NCI-H146 (cell line): ENCODE results near the gene BMPR1A.
"Not testable (repeated sequence)": the region's sequence is repeated elsewhere in the genome, so short reads cannot be mapped to it uniquely, and the experiment has no call there.

Experiments
- DNase-seq: peaks from one replicate; lab custom pipeline; 2025; lab: John Stamatoyannopoulos, UW

Gene BMPR1A

DNA sequence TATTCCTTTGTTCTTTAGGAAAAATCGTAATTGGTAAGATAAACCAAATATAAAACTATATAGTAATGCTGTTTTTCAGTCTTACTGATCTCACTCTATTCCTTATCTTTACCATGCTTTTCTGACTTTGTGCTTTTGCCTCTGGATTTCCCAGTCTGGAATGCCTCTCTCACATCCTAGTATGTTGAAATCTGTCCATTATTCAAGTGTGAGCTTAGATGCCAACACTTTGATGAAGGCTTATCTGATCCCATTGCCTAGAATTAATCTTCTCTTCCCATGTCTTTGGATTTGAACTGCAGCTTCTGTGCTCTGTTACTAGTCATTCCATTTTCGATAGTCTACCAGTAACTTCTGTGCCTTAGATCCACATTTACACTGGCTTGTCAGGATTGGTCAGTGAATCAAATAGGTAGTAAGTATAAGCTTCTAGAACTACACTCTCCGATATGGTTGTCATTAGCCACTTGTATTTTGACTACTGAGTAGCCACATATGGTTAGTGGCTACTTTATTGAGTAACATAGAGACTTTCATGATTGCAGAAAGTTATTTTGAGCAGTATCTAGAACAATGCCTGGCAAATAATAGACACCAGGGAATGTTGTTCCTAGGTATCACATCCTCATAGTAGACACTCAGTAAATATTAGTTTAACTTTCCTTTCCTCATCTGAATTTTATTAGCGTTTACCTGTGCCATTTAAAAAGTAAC lies 92.9 kb downstream of the BMPR1A start:
- no peak for DNase-seq

DNA sequence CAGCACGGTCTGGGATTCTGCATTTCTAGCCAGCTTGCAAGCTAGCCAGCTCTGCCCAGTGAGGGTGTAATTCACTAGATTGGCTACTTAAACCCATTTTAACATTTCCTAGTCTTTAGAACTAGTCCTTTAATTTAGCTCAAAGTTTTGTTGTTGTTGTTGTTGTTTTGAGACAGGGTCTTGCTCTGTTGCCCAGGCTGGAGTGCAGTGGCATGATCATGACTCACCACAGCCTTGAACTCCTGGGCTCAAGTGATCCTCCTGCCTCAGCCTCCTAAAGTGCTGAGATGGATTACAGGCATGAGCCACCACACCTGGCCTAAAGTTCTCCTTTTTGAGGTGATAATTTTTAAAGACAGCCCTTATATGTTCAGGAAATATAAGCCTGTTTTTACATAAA lies 94.1 kb downstream of the BMPR1A start:
- DNase-seq = no peak

DNA sequence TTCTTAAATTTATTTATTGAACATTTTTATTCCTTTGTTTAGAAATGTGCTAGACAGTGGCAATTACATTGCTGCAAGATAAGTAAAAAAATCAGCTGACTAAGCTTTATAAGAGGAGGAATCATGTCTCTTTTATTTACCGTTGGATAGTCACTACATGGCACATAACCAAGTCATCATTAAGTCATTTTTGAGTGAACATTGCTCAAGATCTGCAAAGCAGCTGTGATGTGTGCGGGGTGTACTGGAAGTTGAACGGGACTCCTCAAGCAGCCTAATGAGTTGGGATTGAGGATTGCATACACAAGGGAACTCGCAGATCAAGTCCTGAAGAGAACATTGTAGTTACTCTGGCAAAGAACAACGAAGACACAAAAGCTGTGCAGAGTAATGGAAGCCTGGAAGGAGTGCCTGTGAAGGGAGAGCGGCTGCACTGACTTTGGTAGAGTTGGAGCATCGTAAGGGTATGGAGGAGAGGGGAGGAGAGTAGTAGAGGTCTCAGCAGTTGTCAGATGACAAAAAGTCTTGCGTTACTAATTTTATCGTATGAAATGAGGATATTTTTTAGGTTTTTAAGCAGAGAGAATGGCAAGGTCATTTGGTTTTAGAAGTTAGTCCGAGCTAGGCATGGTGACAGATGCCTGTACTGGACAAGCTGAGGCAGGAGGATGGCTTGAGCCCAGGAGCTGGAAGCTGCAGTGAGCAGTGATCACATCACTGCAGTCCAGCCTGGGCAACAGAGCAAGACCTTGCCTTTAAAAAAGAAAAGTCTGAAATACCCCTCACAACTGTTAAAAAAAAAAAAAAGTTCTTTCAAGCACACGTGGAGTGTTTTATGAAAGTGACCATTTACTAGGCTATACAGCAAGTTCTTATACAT lies 95.1 kb downstream of the BMPR1A start:
- no peak for DNase-seq

DNA sequence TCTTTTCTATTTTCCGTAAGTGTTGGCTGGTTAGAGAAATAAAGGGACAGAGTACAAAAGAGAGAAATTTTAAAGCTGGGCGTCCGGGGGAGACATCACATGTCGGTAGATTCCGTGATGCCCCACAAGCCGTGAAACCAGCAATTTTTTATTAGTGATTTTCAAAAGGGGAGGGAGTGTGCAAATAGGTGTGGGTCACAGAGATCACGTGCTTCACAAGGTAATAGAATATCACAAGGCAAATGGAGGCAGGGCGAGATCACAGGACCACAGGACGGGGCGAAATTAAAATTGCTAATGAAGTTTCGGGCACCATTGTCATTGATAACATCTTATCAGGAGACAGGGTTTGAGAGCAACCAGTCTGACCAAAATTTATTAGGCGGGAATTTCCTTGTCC lies 97.2 kb downstream of the BMPR1A start:
- not testable (repeated sequence) for DNase-seq

DNA sequence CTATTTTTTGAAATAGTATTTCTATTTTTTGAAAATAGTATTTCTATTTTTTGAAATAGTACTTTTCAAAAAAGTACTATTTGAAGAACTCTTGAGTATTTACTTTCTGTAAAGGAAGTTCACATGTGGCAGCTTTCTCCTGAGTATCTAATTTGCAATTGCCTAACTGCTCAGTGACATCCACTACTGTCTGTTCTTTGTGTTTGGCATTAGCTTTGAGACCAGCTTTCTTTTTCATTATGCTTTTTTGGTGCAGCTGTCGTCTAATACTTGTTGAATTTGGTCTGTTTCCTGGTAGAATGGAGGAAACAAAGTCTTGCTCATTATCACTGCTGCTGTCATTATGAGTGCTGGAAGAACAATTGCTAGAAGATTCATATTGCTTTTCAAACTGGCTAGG lies 99.1 kb downstream of the BMPR1A start:
- no peak for DNase-seq

DNA sequence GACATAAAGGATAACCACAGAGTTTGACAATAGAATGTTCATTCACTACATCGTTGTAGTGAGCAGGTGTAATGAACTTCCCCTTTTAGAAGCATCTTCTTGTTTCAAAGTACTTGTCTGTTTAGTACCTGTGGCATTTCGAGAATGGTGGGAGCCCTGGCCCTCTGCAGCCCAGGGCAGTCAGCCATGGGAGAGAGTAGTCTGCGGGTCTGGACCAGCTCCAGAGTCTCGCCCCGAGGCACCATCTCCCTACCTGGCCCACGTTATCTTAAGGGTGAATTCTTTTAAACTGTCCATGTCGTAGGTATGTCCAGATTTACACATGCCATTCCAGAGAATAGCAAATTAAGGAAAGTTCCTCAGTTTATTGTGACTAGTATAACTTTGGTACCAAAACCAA lies 99.7 kb downstream of the BMPR1A start:
- no peak for DNase-seq

DNA sequence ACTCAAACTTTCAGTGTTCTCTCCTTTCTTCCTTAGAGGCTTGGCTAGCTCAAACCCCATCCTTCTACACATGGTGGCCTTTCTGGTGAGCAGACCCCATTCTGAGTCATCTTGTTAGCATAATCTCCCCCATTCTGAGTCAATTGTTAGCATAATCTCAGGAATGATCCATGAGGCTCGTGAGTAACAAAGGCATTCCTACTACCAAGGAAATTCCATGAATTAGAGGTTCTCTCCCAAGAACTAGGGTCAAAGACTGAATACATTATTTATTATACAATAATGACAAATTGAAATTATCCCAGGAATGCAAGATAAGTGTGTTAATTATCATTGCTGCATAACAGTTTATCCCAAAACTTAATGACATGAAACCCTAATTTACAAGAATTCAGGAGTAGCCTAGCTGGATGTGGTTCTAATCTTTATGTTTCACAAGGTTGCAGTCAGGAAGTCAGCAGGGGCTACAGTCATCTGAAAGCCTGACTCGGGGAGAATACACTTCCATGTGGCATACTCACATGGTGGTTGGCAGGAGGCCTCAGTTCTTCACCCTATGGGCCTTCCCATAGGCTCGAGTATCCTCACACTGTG lies 100.8 kb downstream of the BMPR1A start:
- DNase-seq = no peak

DNA sequence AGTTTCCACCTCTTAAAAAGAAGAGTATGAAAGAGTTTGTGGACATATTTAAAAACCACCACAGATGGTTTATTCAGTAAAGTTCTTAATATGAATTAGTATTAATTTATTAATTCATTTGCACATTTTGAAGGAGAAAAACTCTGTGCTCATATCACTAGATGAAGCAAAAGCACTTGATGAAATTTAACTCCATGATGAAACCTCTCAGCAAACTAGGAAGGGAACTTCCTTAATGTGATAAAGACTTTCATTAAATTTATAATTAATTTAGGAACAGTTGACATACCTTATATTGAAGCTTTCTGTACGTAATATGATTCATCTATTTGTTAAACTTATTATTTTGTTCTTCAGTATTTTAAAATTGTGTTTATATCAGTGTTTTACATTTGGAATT lies 101.6 kb downstream of the BMPR1A start:
- no peak for DNase-seq

DNA sequence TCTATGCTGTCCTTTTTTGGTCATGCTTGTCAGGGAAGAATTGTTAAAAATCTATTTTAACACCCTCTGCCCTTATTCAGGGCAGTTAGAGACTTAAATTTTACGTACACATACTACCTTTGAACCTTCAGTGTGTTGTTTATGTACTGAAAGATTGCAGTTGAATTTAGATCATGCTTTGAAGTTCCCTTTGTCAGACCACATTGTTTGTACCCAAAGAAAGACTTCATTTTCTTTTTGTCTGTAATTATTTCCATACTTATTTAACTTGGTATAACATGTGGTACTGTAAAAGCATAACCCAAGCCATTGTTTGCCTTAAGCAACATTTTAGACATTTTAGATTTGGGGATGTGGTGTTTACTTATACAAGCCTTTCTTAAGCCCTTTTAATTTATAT lies 104.9 kb downstream of the BMPR1A start:
- no peak for DNase-seq

DNA sequence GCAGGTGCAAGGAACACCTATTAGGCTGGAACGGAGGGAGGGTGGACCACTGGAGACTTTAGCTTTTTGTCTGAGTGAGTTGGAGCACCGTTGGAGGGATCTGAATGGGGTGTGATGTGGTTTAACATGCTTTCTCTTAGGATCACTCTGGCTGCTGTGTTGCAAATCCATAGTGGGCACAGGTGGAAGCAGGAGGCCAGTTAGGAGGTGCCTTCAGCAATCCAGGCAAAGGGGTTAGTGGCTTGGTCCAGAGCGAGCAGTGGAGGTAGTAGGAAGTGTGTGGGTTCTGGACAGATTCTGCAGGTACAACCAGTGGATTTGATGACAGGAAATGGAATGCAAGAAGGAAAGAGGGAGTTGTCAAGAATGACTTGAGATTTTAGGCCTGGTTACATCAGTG lies 106.0 kb downstream of the BMPR1A start:
- DNase-seq = no peak

DNA sequence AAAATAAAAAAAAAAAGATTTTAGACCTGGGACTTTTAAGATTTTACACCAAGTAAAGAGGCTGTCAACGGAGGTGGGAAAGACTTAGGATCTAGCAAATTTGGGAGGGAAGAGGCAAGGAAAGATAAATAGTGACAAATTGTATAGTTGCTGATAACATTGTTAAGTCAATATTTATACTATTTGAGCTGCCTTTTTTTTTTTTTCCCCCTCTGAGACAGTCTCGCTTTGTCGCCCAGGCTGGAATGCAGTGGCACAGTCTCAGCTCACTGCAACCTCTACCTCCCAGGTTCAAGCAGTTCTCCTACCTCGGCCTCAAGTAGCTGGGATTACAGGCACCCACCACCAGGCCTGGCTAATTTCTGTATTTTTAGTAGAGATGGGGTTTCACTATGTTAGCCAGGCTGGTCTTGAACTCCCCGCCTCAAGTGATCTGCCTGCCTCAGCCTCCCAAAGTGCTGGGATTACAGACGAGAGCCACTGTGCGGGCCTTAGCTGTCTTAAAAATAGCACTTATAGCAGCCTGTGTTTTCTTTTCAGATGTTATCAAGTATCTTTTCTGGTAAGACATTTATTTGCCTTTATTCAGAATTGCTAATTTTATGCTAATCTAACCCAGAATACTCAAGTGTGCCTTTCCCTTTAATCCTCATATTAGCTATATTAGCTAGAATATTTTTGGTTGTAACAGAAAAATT lies 106.5 kb downstream of the BMPR1A start:
- DNase-seq = peak; percentile 46

DNA sequence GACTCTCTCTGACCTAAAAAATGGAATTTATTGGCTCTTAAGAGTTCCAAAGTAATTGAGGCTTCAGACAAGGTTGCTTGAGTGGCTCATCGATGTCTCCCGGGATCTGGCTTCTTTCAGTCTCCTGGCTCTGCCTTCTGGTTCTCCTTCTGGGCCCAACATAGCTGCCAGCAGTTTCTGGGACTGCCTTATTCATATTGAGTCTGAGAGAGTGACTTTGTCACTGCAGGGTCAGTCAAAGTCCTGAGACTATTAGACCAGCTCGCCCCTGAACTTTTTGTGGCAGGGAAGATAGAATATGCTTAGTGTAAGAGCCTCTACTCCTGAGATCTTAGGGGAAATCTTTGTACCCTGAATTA lies 107.0 kb downstream of the BMPR1A start:
- DNase-seq = no peak

DNA sequence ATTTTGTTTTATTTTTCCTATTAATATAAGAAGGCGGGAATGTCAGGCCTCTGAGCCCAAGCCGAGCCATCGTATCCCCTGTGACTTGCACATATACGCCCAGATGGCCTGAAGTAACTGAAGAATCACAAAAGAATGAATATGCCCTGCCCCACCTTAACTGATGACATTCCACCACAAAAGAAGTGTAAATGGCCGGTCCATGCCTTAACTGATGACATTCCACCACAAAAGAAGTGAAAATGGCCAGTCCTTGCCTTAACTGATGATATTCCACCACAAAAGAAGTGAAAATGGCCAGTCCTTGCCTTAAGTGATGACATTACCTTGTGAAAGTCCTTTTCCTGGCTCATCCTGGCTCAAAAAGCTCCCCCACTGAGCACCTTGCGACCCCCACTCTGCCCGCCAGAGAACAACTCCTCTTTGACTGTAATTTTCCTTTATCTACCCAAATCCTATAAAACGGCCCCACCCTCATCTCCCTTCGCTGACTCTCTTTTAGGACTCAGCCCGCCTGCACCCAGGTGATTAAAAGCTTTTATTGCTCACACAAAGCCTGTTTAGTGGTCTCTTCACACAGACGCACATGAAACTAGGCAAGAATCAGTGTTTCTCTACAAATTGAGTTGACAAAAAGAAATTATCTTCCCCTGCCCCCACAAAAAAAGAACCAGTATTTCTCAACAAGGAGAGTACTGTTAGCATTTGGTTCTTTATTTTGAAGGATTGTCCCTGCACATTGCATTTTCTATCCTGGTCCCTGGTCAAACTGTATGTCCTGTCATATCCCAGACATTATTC lies 108.8 kb downstream of the BMPR1A start:
- DNase-seq = not testable (repeated sequence)

DNA sequence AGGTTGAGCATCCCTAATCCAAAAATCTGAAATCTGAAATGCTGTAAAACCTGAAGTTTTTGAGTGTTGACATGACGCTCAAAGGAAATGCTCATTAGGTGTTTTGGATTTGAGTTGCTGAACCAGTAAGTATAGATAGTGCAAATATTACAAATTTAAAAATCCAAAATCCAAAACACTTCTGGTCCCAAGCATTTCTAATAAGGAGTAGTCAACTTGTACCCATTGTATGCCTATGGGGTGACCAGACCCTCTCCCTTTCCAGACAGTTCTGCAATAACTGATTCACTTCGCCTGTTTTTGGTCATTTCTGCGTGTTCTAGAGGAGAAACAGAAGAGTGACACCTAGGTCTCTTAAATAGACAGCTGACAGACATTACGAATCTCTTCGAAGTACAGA lies 110.7 kb downstream of the BMPR1A start:
- no peak for DNase-seq

DNA sequence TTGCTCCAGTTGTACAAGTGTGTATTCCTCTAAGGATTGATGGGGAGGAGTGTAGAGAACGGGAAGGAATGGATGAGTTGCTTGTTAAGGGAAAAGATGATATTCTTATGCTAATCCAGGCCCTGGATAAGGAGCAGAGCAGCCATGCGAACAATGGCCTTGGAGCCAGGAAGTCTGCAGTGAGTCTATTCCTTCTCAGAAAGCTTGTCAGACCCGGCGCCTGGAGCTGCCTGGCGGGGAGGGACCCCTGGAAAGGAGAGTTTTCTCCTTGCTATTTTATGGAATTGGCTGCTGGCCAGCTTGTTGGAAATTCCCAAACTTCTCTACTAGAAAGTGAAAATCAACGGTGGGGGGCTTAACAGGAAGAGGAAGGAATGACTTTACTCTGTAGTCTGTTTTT lies 111.9 kb downstream of the BMPR1A start:
- no peak for DNase-seq

DNA sequence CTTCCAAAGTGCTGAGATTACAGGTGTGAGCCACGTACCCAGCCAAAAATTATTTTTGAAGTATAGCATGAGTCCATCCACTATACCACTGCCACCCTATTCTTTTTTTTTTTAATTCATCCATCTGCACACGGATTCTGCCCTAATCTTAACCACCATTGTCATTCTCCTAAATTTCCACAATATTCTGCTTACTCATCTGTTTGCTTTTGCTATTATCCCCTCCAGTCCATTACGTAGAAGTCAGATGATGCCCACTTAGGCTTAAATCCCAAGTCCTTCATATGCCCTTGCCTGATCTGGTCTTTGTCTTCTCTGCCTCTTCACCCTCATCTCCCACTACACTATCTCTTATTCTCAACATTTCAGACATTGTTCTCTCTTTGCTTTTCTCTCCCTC lies 114.3 kb downstream of the BMPR1A start:
- DNase-seq = no peak

DNA sequence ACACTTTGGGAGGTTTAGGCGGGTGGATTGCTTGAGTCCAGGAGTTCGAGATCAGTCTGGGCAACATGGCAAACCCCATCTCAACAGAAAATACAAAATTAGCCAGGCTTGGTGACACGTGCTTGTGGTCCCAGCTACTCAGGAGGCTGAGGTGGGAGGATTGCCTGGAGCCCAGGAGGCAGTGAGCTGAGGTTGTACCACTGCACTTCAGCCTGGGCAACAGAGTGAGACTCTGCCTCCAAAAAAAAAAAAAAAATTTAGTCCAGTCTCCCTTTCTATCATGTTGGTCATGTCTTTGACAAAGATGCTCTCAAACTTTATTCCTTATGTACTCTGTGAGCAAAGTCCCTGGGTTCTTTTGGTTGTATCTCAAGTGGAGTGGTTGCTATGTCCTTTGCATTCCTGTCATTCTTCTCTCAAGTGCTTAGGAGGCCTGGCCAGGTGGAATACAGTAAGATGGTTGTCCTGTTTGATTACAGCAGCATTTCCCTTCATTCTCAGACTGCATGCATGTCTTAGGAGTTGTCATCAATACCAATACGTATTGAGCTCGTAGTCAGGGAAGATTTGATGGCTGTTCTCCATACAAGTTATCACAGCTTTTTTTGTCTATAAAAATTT lies 115.3 kb downstream of the BMPR1A start:
- DNase-seq = no peak

DNA sequence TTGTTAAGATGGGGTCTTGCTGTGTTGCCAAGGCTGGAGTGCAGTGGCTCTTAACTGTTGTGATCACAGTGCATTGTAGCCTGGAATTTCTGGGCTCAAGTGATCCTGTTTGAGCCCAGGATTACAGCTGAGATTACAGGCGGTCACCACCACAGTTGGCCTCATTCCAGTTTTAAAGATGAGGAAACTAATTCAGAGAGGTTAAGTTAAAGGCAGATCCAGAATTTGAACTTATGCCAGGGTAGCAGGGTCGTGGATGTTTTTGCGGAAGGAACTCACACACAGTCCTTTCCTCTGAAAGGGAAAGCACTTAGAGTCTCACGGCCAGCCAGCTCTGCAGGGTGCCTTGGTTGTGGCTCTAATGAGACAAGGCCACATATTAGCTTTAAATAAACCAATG lies 116.3 kb downstream of the BMPR1A start:
- DNase-seq = no peak

DNA sequence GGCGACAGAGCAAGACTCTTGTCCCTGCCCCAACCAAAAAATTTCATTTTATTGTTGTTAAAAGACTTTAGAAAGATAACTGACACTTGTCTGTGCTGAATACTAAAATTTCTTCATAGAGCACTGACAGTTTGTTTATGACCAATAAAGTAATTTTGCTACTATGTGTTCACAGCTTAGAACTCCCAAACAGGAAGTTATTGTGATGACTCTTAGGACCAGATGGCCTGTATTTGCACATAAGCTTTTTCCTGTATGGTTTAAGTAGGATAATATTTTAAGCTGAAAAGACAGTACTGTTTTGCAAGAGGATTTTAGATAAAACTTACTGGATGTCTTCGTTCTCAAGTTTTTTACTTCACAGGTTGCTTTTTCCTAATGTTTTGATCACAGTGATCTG lies 120.3 kb downstream of the BMPR1A start:
- DNase-seq = no peak

DNA sequence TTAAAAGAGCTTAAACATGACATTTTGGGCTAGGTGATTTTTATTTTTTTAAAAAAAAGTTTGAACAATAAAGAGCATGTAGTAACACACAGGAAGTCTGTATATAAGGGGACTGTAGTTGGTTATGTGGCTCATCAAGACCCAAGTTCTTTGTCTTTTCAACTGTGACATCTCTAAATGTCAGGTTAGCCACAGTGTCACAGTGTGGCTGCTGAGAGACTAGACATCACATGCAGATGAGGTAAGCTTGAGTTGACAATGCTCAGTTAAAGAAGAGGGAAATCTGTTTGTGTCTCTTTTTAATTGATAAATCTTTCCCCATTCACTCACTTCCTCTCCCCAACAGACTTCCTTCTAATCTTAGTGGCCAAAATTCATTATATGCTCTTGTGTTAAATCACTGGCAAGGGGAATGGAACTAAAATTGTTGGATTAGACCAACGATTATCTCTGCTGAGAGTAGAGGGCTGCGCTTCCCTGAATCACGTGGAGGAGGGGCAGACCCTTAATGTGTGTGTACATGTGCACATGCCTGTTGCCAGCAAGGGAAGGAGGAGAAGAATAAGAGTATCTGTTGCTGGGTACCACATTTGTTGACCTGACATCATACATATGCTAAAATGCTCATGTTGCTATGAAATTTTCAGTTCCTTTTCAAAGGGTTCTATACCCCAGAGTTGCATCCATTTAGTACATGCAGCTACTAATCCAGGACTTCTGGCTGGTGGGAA lies 122.7 kb downstream of the BMPR1A start:
- no peak for DNase-seq

DNA sequence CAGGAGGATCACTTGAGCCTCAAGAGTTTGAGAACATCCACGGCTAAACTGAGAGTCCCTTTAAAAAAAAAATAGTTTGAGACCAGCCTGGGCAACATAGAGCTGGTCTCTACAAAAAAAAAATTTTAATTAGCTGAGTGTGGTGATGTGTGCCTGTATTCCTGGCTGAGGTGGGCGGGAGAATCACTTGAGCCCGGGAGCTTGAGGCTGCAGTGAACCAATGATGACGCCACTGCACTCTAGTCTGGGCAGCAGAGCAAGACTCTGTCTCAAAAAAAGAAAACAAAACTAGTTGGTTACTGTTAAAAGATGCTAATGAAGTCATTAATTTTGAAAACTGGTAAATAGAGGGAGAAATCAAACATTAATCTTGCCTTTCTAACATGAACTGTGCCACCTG lies 124.6 kb downstream of the BMPR1A start:
- DNase-seq = no peak
